Nephron (organoid): ENCODE data around the gene DUOX2.

Experiments used
- H3K27ac Mint-ChIP-seq, 3 experiments: 2 replicates each; pipeline ENCODE4 v1.8.0; 2020; ENCODE audit warnings: mixed read lengths in 3 of 3, mild to moderate bottlenecking in 2 of 3, moderate library complexity in 1 of 3
- H3K27me3 Mint-ChIP-seq: 2 replicates; pipeline ENCODE4 v1.8.0; 2021; ENCODE audit warnings: low read depth, mild to moderate bottlenecking, moderate library complexity, mixed read lengths
- H3K36me3 Mint-ChIP-seq: 2 replicates; pipeline ENCODE4 v1.8.0; 2020; ENCODE audit warnings: low read depth, mixed read lengths
- H3K4me1 Mint-ChIP-seq: 2 replicates; pipeline ENCODE4 v1.8.0; 2020; ENCODE audit warnings: mixed read lengths
- H3K4me3 Mint-ChIP-seq, 3 experiments: 2 replicates each; pipeline ENCODE4 v1.8.0; 2020; ENCODE audit warnings: mild to moderate bottlenecking in 3 of 3, mixed read lengths in 3 of 3, moderate library complexity in 2 of 3
- H3K9me3 Mint-ChIP-seq: 2 replicates; pipeline ENCODE4 v1.8.0; 2020; ENCODE audit warnings: mixed read lengths
- CTCF ChIP-seq, 3 experiments: fragments of 200-600 bp; sonication (generic); IDR thresholded peaks; one replicate each; pipeline ENCODE4 v1.5.0; 2021; ENCODE audit warnings: antibody characterized with exemption in 3 of 3; ENCODE audit not compliant: unreplicated experiment in 3 of 3

Gene DUOX2

GRCh38 chr15:45149060-45149459 is 35.1 kb upstream of the DUOX2 start:
- TF ChIP-seq CTCF (IDR thresholded peaks at IDR 0.05; ENCODE audit: unreplicated experiment in 3 of 3), result no peak
- H3K4me1 Mint-ChIP-seq, result no peaks in the 10 kb centered on the region

GRCh38 chr15:45148076-45149059 is 34.4 kb upstream of the DUOX2 start:
- no peak for TF ChIP-seq CTCF (IDR thresholded peaks at IDR 0.05; ENCODE audit: unreplicated experiment in 3 of 3)
- Mint-ChIP-seq H3K27ac (no peak overlapping the region), H3K27me3 (peaks cover 14% of the 10 kb centered on the region), H3K4me3 (no peak overlapping the region), H3K9me3 (no peaks in the 10 kb centered on the region), H3K4me1 (no peaks in the 10 kb centered on the region), H3K36me3 (no peaks in the 10 kb centered on the region)

More at GRCh38 chr15:45149060-45149459, 35.1 kb upstream of the DUOX2 start:
- Mint-ChIP-seq H3K9me3 (no peaks in the 10 kb centered on the region), H3K27ac (no peak overlapping the region), H3K4me3 (no peak overlapping the region), H3K36me3 (no peaks in the 10 kb centered on the region), H3K27me3 (peaks cover 21% of the 10 kb centered on the region)

DNA sequence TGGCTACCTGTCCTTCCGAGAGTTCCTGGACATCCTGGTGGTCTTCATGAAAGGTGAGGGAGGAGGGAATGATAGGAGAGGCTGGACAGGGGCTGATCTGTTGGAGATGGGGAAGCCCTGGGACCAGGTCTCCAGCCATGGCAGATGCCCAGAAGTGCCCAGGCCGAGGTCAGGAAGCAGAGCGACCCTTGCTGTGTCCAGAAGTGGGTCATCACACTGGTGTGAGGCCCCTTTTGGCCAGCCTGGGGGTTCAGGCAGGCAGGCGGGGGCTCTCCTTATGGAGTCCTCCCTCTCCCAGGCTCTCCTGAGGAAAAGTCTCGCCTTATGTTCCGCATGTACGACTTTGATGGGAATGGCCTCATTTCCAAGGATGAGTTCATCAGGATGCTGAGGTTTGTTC is 33.6 kb upstream of the DUOX2 start:
- Mint-ChIP-seq H3K27me3 (peaks cover 14% of the 10 kb centered on the region), H3K4me1 (no peaks in the 10 kb centered on the region), H3K9me3 (no peaks in the 10 kb centered on the region), H3K36me3 (no peaks in the 10 kb centered on the region), H3K27ac (no peak overlapping the region), H3K4me3 (no peak overlapping the region)
- TF ChIP-seq CTCF (IDR thresholded peaks at IDR 0.05; ENCODE audit: unreplicated experiment in 3 of 3), result no peak

DNA sequence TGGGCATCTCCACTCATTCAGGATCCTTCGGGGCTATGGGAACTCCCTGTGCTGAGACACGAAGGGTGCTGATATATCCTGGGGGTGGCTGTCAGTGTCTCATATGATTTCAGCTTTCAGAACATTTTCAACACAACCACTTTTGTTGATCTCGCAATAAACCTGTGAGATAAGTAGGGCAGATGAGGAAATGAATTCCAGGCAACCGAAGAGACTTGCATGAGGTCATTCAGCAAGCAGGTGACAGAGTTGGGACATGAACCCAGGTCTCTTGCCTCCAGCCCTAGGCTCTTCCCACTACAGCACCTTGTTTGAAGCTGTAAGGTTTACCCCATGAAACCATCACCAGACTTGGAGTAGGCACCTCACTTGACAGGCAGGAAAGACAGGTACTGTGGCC is 32.4 kb upstream of the DUOX2 start:
- Mint-ChIP-seq H3K4me1 (no peaks in the 10 kb centered on the region), H3K4me3 (no peak overlapping the region)

GRCh38 chr15:45144775-45145174 is 30.8 kb upstream of the DUOX2 start:
- Mint-ChIP-seq H3K27me3 (peaks cover 14% of the 10 kb centered on the region), H3K4me3 (no peak overlapping the region), H3K27ac (no peak overlapping the region), H3K36me3 (no peaks in the 10 kb centered on the region), H3K4me1 (no peaks in the 10 kb centered on the region), H3K9me3 (no peaks in the 10 kb centered on the region)
- TF ChIP-seq CTCF (IDR thresholded peaks at IDR 0.05; ENCODE audit: unreplicated experiment in 3 of 3), result no peak

More for the DNA sequence above, 32.4 kb upstream of the DUOX2 start:
- Mint-ChIP-seq H3K9me3 (no peaks in the 10 kb centered on the region), H3K27me3 (peaks cover 14% of the 10 kb centered on the region), H3K27ac (no peak overlapping the region), H3K36me3 (no peaks in the 10 kb centered on the region)
- TF ChIP-seq CTCF (IDR thresholded peaks at IDR 0.05; ENCODE audit: unreplicated experiment in 3 of 3), result no peak

DNA sequence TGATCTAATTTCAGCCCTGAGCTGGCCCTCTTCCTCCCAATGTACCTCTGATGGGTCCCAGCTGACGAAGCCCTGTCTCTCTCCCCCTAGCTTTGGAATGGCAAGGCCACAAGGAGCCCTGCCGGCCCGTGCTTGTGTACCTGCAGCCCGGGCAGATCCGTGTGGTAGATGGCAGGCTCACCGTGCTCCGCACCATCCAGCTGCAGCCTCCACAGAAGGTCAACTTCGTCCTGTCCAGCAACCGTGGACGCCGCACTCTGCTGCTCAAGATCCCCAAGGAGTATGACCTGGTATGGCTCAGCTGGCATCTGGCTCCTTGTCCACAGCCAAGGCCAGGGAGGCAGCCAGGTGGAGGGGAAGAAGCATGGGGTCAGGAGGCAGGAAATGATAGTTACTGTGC is 30.0 kb upstream of the DUOX2 start:
- Mint-ChIP-seq H3K27ac (no peak overlapping the region), H3K36me3 (no peaks in the 10 kb centered on the region), H3K4me1 (no peaks in the 10 kb centered on the region), H3K27me3 (peaks cover 18% of the 10 kb centered on the region), H3K4me3 (no peak overlapping the region), H3K9me3 (no peaks in the 10 kb centered on the region)
- TF ChIP-seq CTCF (IDR thresholded peaks at IDR 0.05; ENCODE audit: unreplicated experiment in 3 of 3), result no peak
